ENCODE data around the gene OR2T11.

DNA sequence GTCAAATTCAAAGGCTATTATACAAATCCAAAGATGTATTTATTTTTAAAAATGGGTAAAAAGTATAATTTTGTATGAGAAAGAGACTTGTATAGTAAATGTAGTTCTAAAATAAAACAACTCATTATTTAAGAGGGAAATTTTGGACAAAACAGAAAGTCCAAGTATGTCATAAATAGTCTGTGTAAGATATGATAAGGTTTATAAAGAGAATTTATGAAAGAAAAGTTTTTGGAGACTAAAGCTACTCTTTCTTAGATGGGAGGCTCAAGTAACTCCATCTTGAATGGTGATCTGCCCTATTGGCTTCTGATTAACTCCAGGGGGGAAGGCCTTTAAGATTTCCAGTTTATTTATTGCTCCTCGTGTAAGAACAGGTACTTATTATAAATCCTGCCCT is 35.1 kb upstream of the OR2T11 start:
- TF ChIP-seq, protein P1, sequence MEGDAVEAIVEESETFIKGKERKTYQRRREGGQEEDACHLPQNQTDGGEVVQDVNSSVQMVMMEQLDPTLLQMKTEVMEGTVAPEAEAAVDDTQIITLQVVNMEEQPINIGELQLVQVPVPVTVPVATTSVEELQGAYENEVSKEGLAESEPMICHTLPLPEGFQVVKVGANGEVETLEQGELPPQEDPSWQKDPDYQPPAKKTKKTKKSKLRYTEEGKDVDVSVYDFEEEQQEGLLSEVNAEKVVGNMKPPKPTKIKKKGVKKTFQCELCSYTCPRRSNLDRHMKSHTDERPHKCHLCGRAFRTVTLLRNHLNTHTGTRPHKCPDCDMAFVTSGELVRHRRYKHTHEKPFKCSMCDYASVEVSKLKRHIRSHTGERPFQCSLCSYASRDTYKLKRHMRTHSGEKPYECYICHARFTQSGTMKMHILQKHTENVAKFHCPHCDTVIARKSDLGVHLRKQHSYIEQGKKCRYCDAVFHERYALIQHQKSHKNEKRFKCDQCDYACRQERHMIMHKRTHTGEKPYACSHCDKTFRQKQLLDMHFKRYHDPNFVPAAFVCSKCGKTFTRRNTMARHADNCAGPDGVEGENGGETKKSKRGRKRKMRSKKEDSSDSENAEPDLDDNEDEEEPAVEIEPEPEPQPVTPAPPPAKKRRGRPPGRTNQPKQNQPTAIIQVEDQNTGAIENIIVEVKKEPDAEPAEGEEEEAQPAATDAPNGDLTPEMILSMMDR (IDR thresholded peaks at IDR 0.05), result no peak
- no peak for TF ChIP-seq POLR2A (IDR thresholded peaks at IDR 0.05)

All from lower leg skin (tissue), 3 donors.